Activated CD4-positive, alpha-beta T cell treated with anti-CD3 and anti-CD28 coated beads, Interleukin-2, amount 50 U/mL, for 24 hours (primary cell): ENCODE results near the gene CCDC185.
A peak's percentile ranks its signal among the peaks of the same experiment; 100 is the strongest.

ENCODE experiments used
- DNase-seq, 2 donors: peaks; one replicate each; pipeline ENCODE4 v3.0.0-alpha.2; 2020; ENCODE audit warnings: low read depth in 1 of 2, low spot score in 1 of 2

The CCDC185 gene

DNA sequence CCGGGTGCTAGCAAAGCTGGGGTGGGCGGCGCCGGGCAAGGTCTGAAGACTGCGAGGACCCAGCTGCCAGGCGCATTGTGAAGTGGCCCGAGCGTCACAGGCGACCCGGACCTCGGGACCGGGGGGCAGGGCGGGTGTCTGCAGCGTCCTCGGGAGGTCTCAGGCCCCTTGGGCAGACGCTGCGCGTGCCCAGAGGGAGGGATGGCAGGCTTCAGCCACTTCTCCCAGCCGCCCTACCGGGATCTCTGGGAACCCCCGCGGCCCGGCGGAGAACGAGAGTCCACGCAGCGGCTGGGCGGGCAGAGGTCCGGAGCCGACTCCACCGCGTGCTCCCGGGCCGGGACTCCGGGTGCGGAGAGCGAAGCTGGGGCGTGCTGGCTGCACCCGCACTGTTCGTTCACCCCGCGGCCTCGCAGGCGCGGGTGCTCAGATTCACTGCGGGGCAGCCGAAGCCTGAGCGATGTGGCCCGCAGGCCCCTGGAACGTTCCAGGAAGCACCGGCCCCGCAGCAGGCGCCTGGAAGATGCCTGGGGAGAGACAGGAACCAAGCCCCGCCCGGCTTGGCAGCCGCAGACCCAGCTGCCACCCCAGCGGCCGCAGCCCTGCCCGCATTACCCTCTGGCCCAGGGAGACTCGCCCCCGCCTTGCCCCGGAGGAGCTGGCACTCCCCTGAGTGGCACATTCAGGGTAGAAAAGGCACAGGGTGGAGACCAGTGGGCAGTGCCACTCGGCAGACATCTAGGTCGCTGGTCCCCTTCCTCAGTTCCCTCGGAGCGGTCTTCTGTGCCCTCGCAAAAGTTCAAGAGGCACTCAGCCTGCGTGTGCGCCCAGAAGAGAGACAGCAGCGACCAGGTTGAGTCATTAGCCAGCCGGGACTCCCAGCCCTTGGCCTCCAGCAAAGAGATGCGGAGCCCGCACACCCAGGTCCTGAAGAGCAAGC, at the start of gene CCDC185:
Gene CCDC185 (plus strand): TSS at position 141 of the 940 bp plus-strand sequence. CDS start 61 bp downstream, at position 202.
- no peak for DNase-seq

- no peak for DNase-seq
Observed at GRCh38 chr1:223343692-223344091, 49.5 kb upstream of the CCDC185 start.

- DNase-seq, result no peak
Observed at GRCh38 chr1:223344491-223344890, 48.7 kb upstream of the CCDC185 start.

GRCh38 chr1:223345720-223346119, 47.5 kb upstream of the CCDC185 start:
- DNase-seq, result no peak

DNA sequence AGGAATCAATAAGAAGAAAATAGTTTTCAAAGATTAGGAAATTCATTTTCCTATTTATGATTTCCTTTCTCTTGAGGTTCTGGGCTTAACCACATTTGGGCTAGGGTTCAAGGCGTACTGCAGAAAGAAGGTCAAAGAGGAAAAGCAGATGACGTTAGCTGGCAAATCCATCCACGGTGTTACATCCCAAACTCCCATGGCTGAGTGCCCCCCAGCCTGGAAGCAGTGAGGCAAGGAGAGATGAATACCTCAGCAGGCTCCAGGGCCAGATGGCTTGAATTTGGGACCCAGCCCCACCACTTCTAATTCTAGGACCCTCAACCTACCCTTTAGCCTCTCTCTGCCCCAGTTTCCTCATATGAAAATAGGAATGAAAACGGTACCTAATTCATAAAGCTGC, 46.9 kb upstream of the CCDC185 start:
- DNase-seq, result no peak

GRCh38 chr1:223347583-223347982, 45.6 kb upstream of the CCDC185 start:
- DNase-seq, result no peak

DNA sequence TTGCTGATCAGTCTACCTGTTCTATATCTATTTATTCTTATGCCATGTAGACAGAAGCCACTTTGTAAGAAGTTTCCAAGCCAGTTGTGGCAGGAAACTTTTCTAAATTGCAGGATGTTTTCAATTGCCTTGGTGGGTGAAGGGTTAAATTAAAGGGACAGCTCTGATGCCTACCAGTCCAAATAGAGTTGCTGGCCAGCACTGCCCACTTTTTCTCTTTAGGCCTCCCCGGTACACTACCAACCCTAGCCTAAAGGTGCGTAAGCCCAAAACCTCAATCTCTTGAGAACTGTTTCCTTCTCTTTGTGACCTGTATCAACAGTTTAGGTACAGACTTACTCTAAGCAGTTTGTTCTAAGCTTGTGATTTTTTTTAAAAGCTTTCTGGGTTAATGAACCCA, 44.8 kb upstream of the CCDC185 start:
- DNase-seq, result no peak

DNA sequence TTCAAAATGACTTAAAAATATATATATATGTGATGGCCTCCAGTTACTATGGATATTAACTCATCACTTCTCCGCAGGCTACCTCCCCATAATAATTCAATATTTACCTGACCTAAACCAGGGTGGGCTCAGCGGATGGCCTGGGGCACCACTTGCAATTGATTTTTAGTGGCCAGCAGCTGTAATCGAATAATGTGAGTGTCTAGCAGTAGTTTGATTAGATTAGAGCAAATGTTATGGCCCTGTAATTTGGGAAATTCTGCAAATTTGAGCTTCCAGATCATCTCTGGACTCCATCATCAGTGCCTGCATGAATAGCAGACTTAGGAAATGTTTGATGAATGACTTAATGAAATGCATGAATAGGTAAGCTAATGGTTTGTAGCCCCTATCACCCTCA, 44.0 kb upstream of the CCDC185 start:
- DNase-seq, result no peak

DNA sequence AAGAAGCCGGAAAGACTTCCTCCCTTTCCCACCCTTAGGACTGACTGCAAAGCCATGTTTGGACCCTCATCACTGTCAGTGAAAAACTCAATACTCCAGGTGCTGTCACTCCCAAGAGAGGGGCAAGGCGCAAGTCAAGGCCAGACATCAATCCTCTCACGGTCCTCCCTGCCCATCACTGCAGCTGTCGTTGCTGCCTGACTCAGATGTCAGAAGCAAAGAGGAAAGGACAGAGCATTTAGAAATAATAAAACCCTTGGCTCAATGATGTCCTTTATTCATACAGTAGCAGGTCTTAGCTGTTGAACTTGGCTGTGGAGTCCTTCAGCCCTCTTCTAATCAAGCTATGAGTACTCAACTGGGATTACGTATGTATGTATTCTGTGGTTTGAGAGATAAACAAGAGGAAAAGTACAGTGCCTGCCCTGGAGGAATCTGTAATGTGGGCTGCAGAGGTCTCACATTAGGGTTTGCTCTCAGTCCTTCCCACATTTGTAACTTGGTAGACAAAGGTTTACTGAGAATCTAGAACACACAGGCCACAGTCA, 42.8 kb upstream of the CCDC185 start:
- no peak for DNase-seq

DNA sequence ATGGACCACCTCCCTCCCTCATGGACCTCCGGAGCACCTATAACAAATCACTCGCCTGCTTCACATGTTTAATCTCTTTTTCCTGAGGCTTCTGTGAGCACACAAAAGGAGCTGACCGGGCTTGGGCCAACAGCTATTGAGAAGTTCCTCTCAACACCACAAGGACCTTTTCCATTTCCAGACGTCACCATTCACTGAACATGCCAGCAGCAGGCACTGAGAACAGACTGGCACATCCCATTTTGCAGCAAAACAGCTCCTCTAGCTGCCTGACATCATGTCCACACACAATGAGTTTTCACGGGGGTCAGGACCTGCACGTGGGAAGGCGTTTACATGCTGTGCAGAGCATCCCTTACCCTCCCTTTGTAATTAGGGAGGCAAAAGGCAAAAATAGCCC, 40.3 kb upstream of the CCDC185 start:
- no peak for DNase-seq

DNA sequence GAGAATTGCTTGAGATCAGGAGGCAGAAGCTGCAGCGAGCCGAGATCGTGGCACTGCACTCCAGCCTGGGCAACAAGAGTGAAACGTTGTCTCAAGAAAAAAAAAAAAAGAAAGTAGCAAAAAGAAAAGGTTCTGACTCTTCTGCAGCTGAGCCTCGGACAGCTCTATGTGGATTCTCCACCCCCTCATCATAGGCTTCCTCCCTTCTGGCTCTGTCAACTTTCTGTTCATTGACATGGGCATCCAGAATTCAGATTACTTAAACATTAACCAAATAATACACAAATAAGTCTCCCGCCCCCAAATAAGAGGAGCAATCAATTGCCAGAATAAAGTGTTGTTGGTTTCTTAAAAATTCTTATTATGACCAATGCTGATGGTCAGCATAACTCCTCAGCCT, 39.3 kb upstream of the CCDC185 start:
- no peak for DNase-seq

- DNase-seq, result no peak
Observed at GRCh38 chr1:223355699-223356098, 37.5 kb upstream of the CCDC185 start.

DNA sequence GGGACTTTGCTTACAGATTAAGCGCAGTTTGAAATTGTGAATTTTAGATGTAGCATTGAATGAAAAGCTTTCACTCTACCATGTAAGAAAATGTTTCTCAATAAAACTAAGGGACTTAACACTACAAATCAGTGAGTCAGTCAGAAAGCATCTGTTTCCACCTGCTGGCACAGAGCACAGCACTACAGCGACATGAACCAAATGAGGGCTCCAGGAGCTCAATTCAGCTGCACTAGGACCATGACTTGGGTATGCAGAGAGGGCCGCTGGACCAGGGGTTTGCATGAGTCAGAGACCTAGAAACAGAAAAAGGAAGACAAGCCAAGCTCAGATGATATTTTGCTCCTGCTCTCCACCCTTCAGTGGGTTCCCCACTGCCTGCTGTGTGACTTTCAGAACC, 34.4 kb upstream of the CCDC185 start:
- DNase-seq, result no peak

DNA sequence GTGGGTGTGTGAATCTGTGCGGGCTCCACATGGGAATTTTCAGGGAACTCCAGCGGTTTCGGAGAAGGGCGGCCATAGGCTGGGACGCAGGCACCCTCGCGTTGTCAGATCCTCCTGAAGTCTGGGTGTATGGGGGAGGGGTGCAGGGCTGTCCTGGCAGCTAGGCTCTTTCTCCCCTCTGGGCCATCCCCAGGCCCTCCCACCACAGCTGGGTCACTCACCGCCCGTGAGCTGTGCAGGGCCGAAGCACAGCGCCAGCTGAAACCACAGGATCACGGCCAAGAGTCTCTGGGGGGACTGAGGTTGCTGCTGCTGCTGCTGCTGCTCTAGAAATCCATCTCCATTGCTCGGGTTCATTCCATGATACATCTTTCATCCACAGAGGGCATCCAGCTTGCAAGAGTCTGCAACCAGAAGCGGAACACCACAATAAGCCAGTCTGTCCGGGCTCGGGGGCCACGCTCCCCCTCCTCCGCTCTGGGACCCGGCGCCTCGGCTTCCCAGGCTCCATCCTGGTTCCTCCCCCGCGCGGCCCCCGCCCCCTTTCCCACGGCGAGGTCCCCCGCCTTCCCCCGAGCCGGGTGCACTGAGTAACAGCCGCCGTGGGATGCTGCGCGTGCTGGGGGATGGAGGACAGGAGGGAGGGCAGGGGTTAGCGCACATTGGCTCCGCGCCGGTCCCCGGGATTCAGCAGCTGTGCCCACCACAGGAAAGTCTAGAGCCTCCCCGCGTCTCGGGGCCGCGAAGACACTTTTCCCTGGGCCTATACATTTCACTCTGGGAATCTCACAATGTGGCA, 30.0 kb upstream of the CCDC185 start:
- DNase-seq, result peak; percentile 6 to 11

DNA sequence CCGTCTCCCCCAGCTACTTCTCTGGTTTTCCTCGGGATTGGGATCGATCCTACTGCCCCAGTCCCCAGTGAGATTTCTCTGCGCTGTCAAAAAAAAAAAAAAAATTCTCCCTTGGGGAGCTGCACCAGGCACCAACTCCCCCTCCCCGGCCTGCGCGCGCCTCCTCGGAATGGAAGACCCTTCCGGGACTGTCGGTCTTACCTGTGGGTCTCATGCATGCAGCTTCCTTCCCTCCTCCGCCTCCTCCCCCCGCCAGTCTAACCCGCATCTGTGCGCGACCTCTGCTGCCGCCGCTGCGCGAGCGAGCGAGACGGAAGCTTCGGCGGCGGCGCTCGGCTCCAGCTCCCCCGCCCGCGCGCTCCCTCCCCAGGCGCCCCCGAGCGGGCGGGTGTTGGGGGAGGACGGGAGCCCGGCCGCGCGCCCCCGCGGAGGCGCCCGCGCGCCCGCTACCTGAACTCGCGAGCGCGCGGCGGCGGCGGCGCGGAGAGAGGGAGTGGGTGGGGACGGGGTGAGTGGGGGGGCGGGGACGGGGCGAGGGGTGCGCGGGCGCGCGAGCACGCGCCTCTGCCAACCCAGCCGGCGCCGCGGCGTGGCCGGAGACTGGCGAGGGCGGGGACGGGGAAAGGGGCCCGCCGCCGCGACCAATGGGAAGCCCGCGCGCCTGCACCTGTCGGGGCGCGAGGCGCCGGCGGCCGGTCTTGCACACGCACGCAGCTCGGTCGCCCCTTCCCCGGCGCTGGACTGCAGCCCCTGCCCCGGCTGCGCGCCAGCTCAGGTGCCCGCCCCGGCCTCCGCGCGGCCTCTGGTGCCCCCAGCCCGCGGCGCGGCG, 29.1 kb upstream of the CCDC185 start, which contains the start of gene SUSD4:
Gene SUSD4 (minus strand): TSS at position 321 of the 829 bp plus-strand sequence. CDS start 751 bp downstream, outside the sequence.
- peak; percentile 27 to 35 for DNase-seq

DNA sequence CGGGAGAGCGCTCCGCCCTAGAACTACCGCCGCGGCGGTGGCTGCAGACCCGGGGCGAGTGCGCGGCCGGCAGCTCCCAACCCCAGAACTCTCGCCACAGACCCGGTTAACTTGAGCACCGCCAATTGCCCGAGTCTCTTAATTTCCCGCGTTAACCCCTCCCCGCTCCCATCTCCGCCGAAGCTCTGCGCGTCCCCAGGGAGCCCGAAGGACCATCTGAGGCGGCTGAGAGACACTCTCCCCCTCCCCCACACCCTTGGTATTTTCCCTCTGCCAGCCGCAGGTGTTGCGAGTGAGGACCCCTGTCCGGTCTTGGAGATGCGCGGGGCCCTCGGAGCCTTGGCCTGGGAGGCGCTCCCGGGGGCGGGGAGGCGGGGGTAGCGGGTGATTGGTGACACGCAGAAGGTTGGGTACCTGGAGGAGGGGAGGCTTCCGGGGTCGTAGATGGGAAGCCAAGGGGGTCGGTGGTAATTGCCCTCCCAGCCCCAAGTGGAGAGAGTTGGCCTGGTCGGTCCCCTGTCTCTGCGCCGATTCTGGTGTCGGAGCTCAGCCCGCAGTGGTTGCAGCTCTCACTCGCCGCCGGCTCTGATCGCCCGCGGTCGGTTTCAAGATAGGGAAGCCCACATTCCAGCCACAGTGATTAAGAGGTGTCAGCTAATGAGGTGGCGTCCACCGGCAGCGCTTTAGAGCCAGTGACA, 28.4 kb upstream of the CCDC185 start:
- DNase-seq, result peak in 1 of 2 donors; percentile 3

GRCh38 chr1:223374064-223374610, 19.1 kb upstream of the CCDC185 start:
- no peak for DNase-seq

DNA sequence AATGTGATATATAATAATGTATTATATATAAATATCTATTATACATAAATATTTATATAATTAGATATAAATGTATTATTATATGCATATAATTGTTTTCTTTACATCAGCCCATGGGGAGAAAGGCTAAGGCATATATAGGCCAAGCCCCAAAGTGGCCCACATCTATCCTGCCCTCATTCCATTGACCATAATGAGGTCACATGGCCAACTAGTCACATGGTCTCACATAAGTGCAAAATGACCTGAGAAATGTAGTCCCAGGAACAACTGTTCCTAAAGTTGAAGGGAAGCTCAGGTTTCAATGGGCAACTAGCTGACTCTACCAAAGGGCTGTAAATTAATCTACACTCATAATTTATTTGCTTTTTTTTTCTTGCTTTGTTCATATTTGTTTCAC, 14.5 kb upstream of the CCDC185 start:
- DNase-seq, result no peak

DNA sequence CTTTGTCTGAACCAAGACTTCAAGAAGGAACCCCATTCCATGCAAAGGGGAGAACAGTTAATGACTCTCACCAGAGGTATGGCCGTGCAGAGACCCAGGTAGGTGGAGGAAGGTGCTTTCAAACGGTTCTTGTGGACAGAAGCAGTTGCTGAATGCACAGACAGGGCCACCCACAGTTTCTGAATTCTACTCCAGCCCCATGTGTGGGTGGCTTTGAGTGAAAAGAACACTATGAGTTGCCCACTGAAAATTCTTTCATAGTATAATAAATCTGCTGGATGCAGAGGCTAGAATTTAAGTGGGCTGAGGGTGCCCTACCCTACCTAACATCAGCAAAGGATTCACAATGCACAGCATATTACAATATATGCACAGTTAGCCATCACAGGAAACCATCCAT, 7.2 kb upstream of the CCDC185 start:
- no peak for DNase-seq

- DNase-seq, result no peak
Observed at GRCh38 chr1:223390618-223391017, 2.6 kb upstream of the CCDC185 start.
